Activated naive CD8-positive, alpha-beta T cell (primary cell): ENCODE data around the gene MAVS.

ENCODE experiments used
- H3K27ac Mint-ChIP-seq: one replicate; pipeline ENCODE4 v1.8.0; 2021; ENCODE audit warnings: mixed read lengths
- H3K27me3 Mint-ChIP-seq: one replicate; pipeline ENCODE4 v1.8.0; 2021; ENCODE audit warnings: mixed read lengths
- H3K36me3 Mint-ChIP-seq: one replicate; pipeline ENCODE4 v1.8.0; 2021; ENCODE audit warnings: mixed read lengths
- H3K4me1 Mint-ChIP-seq: one replicate; pipeline ENCODE4 v1.8.0; 2021; ENCODE audit warnings: low read depth, mixed read lengths
- H3K4me3 Mint-ChIP-seq: one replicate; pipeline ENCODE4 v1.8.0; 2021; ENCODE audit warnings: mild to moderate bottlenecking, mixed read lengths
- H3K9me3 Mint-ChIP-seq: one replicate; pipeline ENCODE4 v1.8.0; 2021; ENCODE audit warnings: low read depth, mixed read lengths

The MAVS gene

DNA sequence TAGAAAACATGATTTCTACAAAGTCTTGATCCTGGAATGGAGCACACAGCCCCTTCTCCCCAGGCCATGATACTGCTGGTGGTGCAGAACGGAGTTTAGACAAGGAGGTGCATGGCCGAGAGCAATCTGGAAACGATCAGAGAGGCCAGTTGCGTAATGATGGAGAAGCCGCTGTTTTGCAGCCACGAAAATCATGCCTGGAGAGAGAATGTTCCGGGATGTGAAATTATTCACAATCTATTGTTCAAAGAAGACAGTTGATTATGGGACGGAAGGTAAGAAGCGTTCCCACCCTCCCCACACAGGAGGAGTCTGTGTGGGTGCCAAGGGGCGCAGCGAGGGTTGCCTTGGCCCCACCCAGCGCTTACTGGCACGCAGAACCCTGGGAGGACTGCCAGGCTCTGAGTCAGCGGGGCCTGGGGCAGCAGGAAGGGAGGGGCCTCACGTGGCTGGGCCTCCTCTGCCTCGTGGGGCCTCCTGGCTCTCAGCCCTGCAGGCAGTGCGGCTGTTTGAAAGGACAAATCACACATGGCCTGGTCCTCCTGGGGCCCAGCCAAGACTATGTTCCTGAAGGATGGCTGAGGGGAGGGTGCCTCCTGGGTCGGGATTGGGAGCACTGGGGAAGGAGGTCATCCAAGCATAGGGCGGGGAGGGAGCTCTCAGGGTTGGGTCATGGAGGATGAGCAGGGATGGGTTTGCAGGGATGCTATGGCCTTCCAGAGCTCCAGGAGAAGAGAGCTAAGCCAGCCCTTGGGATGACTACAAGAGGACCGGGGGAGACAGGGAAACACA lies 35.0 kb upstream of the MAVS start:
- peaks cover 82% of the 10 kb centered on the region for H3K4me1 Mint-ChIP-seq
- H3K27ac Mint-ChIP-seq, result peak overlapping the region; percentile 98
- H3K36me3 Mint-ChIP-seq, result peaks cover under 1% of the 10 kb centered on the region
- H3K27me3 Mint-ChIP-seq, result no peaks in the 10 kb centered on the region
- H3K9me3 Mint-ChIP-seq, result no peaks in the 10 kb centered on the region
- H3K4me3 Mint-ChIP-seq, result peak overlapping the region; percentile 90

DNA sequence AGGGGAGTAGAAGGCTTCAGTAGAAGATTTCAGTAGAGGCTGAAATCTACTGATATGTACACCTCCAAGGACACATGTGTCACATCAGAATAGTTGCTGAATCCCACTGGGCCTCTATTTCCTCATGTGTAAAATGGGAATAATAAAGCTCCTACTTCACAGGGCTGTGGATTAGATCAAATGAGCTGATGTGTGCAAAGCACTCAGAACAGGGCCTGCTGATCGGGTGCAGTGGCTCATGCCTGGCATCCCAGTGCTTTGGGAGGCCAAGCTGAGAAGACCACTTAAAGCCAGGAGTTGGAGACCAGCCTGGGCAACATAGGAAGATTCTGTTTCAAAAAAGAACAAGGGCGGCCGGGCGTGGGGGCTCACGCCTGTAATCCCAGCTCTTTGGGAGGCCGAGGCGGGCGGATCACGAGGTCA lies 34.4 kb upstream of the MAVS start:
- Mint-ChIP-seq H3K27me3 (no peaks in the 10 kb centered on the region), H3K4me3 (peak overlapping the region; percentile 90), H3K4me1 (peaks cover 81% of the 10 kb centered on the region), H3K27ac (peak overlapping the region; percentile 98), H3K9me3 (no peaks in the 10 kb centered on the region), H3K36me3 (no peaks in the 10 kb centered on the region)

DNA sequence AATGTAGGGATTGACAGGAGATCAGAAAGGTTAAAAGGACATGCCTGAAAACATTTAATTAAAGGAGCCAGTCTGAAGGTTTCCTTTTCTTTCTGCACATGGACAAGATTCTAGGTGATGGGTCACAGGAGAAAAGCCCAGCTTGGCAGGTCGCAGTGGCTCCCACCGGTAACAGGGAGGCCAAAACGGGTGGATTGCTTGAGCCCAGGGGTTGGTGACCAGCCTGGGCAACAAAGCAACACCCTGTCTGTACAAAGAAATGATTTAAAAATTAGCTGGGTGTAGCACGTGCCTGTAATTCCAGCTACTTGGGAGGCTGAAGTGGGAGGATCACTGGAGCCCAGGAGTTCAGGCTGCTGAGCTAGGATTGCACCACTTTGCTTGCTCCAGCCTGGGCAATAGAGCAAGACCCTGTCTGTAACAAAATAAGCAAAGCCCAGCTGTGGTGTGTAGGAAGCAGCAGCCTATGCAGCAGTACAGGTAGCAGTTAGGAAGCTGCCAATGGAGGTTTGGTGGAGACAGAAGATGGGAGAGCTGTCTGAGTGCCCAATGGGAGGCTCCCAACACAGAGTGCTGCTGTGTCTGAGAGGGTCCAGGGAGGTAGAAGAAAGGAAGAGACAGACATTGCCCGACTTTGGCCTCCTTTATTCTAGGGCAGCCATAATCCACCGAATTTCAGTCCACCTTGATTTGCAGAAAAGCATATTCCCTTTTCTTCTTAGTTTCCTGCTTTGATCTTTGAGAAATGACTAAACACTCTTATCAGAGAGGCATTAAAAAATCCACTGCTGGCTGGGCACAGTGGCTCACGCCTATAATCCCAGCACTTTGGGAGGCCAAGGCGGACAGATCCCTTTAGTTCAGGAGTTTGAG lies 33.4 kb upstream of the MAVS start:
- Mint-ChIP-seq H3K36me3 (no peaks in the 10 kb centered on the region), H3K27ac (peak overlapping the region; percentile 98), H3K4me1 (peaks cover 76% of the 10 kb centered on the region), H3K27me3 (no peaks in the 10 kb centered on the region), H3K9me3 (no peaks in the 10 kb centered on the region), H3K4me3 (peak overlapping the region; percentile 47)

DNA sequence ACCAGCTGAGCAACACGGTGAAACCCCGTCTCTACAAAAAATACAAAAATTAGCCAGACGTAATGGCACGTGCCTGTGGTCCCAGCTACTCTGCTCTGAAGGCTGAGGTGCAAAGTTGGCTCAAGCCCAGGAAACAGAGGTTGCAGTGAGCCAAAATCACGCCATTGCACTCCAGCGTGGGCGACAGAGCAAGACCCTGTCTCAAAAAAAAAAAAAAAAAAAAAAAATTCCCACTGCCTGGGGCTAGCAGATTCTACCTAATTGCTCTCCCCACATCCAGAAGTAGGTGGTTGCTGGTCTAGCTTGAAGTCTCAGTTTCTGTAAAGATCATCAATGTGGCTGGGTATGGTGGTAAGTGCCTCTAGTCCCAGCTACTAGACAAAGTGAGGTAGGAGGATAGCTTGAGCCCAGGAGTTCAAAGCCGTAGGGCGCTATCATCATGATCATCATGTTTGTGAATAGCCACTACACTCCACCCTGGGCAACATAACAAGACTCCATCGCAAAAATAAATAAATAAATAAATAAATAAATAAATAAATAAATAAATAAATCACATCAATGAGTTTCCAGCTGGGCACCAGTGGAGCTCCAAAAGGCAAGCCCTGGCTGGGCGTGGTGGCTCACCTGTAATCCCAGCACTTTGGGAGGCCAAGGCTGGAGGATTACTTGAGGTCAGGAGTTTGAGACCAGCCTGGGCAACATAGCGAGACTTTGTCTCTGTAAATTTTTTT lies 32.6 kb upstream of the MAVS start:
- Mint-ChIP-seq H3K27me3 (no peaks in the 10 kb centered on the region), H3K4me3 (peak overlapping the region; percentile 47), H3K4me1 (peaks cover 78% of the 10 kb centered on the region), H3K27ac (peak overlapping the region; percentile 98), H3K36me3 (no peaks in the 10 kb centered on the region), H3K9me3 (no peaks in the 10 kb centered on the region)

DNA sequence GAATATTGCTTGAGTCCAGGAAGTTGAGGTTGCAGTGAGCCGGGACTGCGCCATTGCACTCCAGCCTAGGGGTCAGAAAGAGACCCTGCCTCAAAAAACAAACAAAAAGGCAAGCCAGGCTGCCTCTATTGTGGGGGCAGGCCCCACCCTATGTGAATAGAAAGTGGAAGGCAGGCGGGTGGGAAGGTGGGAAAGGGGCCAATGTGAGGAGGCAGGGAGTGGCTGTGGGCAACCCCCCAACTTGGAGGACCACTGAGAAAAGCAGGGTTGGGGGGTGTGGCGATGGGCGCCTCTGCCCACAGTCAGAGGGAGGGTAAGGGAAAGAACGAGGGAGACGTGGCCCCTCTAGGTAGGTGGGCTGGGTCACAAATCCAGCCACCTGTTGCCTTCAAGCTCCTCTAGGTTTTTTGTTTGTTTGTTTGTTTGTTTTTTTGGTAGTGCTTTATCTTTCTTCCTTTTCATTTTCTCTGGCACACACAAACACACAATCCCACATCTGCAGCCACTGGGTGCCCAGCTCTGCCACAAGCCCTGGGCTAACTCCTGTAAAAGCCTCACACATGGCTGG lies 31.6 kb upstream of the MAVS start:
- H3K27ac Mint-ChIP-seq, result peak overlapping the region; percentile 81

DNA sequence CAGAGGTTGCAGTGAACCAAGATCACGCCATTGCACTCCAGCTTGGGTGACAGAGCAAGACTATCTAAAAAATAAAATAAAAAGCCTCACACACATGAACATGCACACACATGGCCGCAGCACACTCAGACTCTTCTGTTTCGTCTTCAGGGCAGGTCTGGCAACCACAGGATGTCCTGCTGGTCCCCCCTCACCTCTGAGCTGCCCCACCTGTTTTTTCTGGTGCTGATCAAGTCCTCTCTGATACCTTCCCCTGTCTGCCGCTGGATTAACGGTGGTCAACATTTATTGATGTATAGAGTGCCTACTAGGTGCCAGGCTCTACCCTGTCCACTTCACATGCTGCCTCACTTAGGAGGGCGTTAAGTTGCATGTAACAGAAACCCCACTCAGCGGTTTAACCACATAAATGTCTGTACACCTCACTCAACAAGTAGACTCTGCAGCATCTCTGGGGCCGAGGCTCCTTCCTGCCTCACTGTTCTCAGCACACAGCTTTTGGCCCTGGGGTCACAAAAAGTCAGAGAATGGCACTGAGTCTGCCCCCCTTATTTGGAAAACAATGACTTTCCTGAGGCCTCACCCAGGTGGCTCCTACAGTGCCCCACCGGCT lies 30.8 kb upstream of the MAVS start:
- Mint-ChIP-seq H3K9me3 (no peaks in the 10 kb centered on the region), H3K36me3 (no peaks in the 10 kb centered on the region), H3K4me1 (peaks cover 76% of the 10 kb centered on the region), H3K27ac (peak overlapping the region; percentile 90), H3K27me3 (no peaks in the 10 kb centered on the region), H3K4me3 (peak overlapping the region; percentile 68)

More for the DNA sequence above, 31.6 kb upstream of the MAVS start:
- H3K36me3 Mint-ChIP-seq, result no peaks in the 10 kb centered on the region
- H3K4me3 Mint-ChIP-seq, result no peak overlapping the region
- no peaks in the 10 kb centered on the region for H3K9me3 Mint-ChIP-seq
- no peaks in the 10 kb centered on the region for H3K27me3 Mint-ChIP-seq
- H3K4me1 Mint-ChIP-seq, result peaks cover 82% of the 10 kb centered on the region

DNA sequence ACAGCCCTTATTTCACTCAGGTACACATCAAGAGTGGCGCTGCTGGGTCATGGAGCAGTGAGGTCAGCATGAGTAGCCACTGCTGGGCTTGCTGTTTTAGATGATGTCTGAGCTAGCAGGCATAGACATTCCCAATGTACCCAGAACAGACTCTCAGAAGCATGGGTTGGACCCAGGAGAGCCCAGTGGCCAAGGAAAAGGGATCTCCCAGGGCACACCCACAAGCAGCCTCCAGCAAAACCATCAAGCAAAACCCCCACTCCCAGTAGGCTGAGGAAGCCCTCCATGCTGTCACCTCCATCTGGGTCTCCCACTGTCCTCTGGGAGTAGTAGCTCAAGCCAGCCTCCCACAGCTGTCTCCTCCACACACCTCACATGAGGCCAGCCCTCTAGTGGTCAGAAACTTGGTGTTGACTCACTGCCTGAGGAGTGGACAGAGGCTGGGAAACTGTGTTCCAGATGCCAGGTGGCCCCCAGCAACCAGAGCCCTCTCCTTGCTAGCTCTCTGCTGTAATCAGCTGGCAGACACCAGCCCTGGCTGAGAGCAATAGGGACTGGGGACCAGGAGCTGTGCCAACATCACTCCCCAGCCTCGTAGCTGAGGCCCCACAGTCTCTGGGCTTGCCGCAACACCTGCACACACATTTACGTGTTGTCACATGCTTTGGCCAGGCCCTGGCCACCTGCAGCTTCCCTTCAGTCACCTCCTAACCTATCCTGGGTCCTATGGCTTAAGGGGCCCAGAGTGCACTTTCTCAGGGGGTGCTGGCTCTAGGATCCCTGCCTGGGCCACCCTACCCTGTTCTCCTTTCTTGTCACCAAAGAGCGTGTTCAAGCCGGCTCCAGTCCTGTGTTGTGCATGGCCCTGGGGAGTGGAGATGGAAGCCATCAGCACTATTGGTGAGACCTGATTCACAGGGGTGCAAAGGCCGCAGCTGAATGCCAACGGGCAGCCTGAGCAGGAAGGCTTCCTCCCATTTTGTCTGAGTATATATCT lies 28.2 kb upstream of the MAVS start:
- Mint-ChIP-seq H3K4me1 (peaks cover 60% of the 10 kb centered on the region), H3K36me3 (no peaks in the 10 kb centered on the region), H3K9me3 (no peaks in the 10 kb centered on the region), H3K27me3 (no peaks in the 10 kb centered on the region), H3K4me3 (peak overlapping the region; percentile 93), H3K27ac (peak overlapping the region; percentile 87)

DNA sequence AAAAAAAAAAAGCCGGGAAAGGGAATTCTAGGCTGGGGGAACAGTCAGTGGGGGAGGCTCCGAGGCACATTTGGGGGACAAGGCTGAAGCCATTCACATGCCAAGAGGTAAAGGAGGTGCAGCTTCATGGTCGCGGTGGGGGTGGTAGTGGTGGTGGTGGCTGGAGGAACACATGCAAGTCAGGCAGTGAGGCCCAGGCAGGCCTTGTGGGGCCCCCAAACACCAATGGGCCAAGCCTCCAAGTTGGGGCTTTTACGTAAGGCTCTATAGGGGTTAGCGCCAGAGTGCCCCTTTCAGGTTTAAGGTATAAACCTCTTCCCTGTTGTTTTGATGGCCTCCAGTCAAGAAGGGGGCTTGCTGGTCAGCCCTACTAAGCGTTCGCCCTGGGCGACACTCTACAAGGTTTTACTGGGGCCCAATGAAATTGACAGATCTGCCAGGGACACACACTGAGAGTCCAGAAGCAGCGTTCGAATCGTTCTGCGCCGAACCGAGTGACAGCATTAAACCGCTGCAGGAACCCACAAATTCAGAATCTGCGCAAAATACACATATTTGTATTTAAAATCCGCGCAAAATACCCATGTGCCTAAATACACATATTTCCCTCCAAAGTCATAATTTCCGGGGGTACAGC lies 27.1 kb upstream of the MAVS start:
- H3K4me3 Mint-ChIP-seq, result peak overlapping the region; percentile 93
- no peaks in the 10 kb centered on the region for H3K27me3 Mint-ChIP-seq
- H3K9me3 Mint-ChIP-seq, result no peaks in the 10 kb centered on the region
- peak overlapping the region; percentile 87 for H3K27ac Mint-ChIP-seq
- H3K36me3 Mint-ChIP-seq, result no peaks in the 10 kb centered on the region
- H3K4me1 Mint-ChIP-seq, result peaks cover 54% of the 10 kb centered on the region

DNA sequence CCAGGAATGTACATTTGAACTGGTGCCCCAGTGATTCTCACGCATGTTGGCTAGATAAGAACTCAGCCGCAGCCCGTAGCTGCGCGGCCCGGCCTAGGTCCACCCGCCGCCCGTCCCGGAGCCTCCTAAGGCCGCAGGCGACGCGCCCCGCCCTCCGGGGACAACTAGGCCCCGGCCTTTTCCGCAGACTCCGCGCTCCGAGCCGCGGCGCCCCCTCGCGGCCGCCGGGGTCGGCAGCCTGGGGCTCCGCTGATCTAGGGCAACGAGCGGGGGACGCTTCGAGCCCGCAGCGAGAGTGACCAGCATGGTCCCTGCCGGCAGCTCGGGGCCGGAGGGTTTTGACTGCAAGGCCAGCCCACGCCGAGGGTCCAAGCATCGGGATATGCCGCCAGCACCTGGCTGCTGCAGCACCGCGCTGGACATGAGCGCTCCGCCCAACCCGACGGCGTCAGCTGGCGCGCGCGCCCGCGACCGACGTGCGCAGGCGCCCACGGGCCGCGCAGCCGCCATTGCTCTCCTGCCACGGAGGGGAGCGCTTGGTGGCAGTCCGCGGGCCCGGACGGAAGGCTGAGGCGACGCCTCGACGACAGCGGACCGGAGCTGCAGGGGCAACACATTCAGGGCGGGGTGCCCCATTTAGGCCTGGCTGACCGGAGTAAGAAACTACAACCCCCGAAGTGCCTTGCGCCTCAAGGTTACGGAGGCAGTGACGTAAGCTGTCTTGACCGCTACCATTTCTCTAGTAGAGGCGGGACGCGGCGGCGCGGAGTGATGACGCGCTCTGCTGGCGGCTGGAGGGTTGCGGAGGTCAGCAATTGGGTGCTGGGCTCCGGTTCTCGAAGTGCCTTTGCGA lies 26.4 kb upstream of the MAVS start, which contains the start of gene AP5S1:
AP5S1 (plus strand) TSS at position 500 of the 853 bp plus-strand sequence. CDS start 1,571 bp downstream, outside the sequence.
- Mint-ChIP-seq H3K27ac (peak within 1 kb of the TSS; percentile 92), H3K4me1 (peaks cover 47% of the 10 kb centered on the region), H3K36me3 (no peaks in the 10 kb centered on the region)

DNA sequence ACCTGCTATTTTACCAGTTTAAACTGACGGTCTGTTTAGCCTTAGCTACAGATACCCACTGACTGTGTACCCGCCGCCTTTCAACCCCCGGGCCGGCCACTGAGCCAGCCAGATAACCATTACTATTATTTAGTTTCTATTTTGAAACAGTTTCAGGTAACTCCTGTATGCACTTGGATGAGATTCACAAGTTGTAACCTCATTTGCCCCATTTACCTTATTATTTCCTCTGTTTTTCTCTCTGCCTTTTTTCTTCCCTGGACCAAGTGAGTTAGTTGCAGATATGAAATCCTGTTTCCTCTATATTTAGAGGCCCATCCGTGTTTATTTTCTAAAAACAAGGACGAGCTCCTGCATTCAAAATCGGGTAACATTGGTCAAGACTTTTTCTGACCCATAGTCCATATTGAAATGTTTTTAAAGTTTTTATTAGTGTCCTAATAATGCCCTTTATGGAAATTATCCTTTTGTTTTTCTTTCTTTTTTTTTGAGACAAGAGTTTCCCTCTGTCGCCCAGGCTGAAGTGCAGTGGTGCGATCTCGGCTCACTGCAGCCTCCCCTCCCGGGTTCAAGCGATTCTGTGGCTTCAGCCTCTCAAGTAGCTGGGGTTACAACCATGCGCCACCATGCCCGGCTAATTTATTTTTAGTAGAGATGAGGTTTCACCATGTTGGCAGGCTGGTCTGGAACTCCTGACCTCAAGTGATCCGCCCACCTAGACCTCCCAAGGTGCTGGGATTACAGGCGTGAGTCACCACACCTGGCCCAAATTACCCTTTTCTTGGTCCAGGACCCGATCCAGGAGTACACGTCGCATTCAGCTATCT lies 25.5 kb upstream of the MAVS start:
- H3K27me3 Mint-ChIP-seq, result no peaks in the 10 kb centered on the region
- peak overlapping the region; percentile 92 for H3K27ac Mint-ChIP-seq
- no peaks in the 10 kb centered on the region for H3K36me3 Mint-ChIP-seq
- H3K4me1 Mint-ChIP-seq, result peaks cover 42% of the 10 kb centered on the region
- H3K4me3 Mint-ChIP-seq, result peak overlapping the region; percentile 93
- no peaks in the 10 kb centered on the region for H3K9me3 Mint-ChIP-seq

More for the DNA sequence above, 26.4 kb upstream of the MAVS start, which contains the start of gene AP5S1:
- H3K27me3 Mint-ChIP-seq, result no peaks in the 10 kb centered on the region
- H3K4me3 Mint-ChIP-seq, result peak within 1 kb of the TSS; percentile 93
- H3K9me3 Mint-ChIP-seq, result no peaks in the 10 kb centered on the region

DNA sequence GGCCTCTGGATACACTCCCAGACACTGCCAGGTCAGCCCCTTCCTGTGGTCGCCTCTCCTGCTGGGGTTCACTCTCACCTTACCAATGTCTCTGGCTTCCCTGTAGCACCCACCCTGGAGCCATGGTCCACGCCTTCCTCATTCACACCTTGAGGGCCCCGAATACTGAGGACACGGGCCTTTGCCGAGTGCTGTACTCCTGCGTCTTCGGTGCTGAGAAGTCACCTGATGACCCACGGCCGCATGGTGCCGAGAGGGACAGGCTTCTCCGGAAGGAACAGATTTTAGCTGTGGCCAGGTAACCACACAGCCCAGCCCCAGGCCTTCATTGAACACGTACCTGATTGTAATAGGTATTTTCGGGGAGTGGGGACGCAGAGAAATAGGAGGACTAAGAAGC lies 24.6 kb upstream of the MAVS start:
- H3K4me1 Mint-ChIP-seq, result peaks cover 34% of the 10 kb centered on the region
- no peaks in the 10 kb centered on the region for H3K27me3 Mint-ChIP-seq
- H3K4me3 Mint-ChIP-seq, result peak overlapping the region; percentile 93
- H3K9me3 Mint-ChIP-seq, result no peaks in the 10 kb centered on the region
- H3K36me3 Mint-ChIP-seq, result peaks cover 1% of the 10 kb centered on the region
- peak overlapping the region; percentile 76 for H3K27ac Mint-ChIP-seq
